NCI-H1417 treated with DMSO at 0.1 percent for 48 hours (cell line): ENCODE data around the gene CETN3.
"Not testable (repeated sequence)": the region's sequence is repeated elsewhere in the genome, so short reads cannot be mapped to it uniquely, and the experiment has no call there.

Source experiments
- DNase-seq: peaks from one replicate; lab custom pipeline; 2025; lab: John Stamatoyannopoulos, UW

CETN3 gene

GRCh38 chr5:90381213-90381929 lies 28.2 kb downstream of the CETN3 start:
- DNase-seq: no peak

- DNase-seq: no peak
Observed at GRCh38 chr5:90379652-90380051, 29.9 kb downstream of the CETN3 start.

- no peak for DNase-seq
Observed at GRCh38 chr5:90378752-90379151, 30.8 kb downstream of the CETN3 start.

- DNase-seq: not testable (repeated sequence)
Observed at GRCh38 chr5:90371269-90371668, 38.3 kb downstream of the CETN3 start.

GRCh38 chr5:90368454-90369246 lies 40.9 kb downstream of the CETN3 start:
- no peak for DNase-seq

- no peak for DNase-seq
Observed at GRCh38 chr5:90367879-90368278, 41.7 kb downstream of the CETN3 start.

- DNase-seq: no peak
Observed at GRCh38 chr5:90366948-90367347, 42.6 kb downstream of the CETN3 start.

- no peak for DNase-seq
Observed at GRCh38 chr5:90365328-90365727, 44.2 kb downstream of the CETN3 start.

GRCh38 chr5:90359073-90359920 lies 50.3 kb downstream of the CETN3 start:
- DNase-seq: no peak

GRCh38 chr5:90356622-90357021 lies 52.9 kb downstream of the CETN3 start:
- DNase-seq: peak; percentile 5

- no peak for DNase-seq
Observed at GRCh38 chr5:90356176-90356575, 53.4 kb downstream of the CETN3 start.

GRCh38 chr5:90355635-90356034 lies 53.9 kb downstream of the CETN3 start:
- DNase-seq: no peak

GRCh38 chr5:90353254-90353653 lies 56.3 kb downstream of the CETN3 start:
- DNase-seq: no peak

GRCh38 chr5:90351101-90351500 lies 58.5 kb downstream of the CETN3 start:
- DNase-seq: no peak

GRCh38 chr5:90347462-90347861 lies 62.1 kb downstream of the CETN3 start:
- no peak for DNase-seq

GRCh38 chr5:90345684-90346083 lies 63.9 kb downstream of the CETN3 start:
- DNase-seq: no peak

GRCh38 chr5:90344689-90345088 lies 64.9 kb downstream of the CETN3 start:
- no peak for DNase-seq

GRCh38 chr5:90343731-90344130 lies 65.8 kb downstream of the CETN3 start:
- DNase-seq: not testable (repeated sequence)

GRCh38 chr5:90342576-90342975 lies 67.0 kb downstream of the CETN3 start:
- DNase-seq: no peak
